Keratinocyte (primary cell): ENCODE data around the gene UNC13B. TPM values are rescaled to one million over a fixed set of nuclear protein-coding genes. Genes with fewer than 3 reads are reported as not detected.

ENCODE experiments used
- DNase-seq: peaks from one replicate; pipeline ENCODE4 v3.0.0-alpha.2; 2011; ENCODE audit warnings: low read depth, missing footprints, low spot score
- FAIRE-seq: peaks from 2 replicates; lab custom pipeline; 2011; peaks lifted over from hg19 to GRCh38; lab: Jason Lieb, UNC
- H2AFZ ChIP-seq: 2 replicates; pipeline ENCODE4 v1.6.0; 2012; ENCODE audit warnings: low read length, control low read depth, inconsistent platforms; ENCODE audit not compliant: control insufficient read depth
- H3K27ac ChIP-seq: 2 replicates; pipeline ENCODE4 v1.5.1; 2011; ENCODE audit warnings: low read length; ENCODE audit not compliant: control insufficient read depth, insufficient read depth
- H3K27me3 ChIP-seq: 3 replicates; pipeline ENCODE4 v1.6.0; 2011; ENCODE audit warnings: low read length; ENCODE audit not compliant: control insufficient read depth, insufficient read depth; ENCODE audit errors: extremely low read depth
- H3K36me3 ChIP-seq, 2 experiments: 2 replicates in 1 of 2; 3 replicates in 1 of 2; pipeline ENCODE4 v1.5.1; 2011; ENCODE audit warnings: low read length in 2 of 2, mild to moderate bottlenecking in 1 of 2; ENCODE audit not compliant: control insufficient read depth in 2 of 2, insufficient read depth in 2 of 2; ENCODE audit errors: extremely low read depth in 1 of 2
- H3K4me1 ChIP-seq: 3 replicates; pipeline ENCODE4 v1.5.1; 2011; ENCODE audit warnings: low read length; ENCODE audit not compliant: control insufficient read depth, insufficient read depth; ENCODE audit errors: extremely low read depth
- H3K4me2 ChIP-seq: 3 replicates; pipeline ENCODE4 v1.6.0; 2011; ENCODE audit warnings: low read depth, low read length; ENCODE audit not compliant: control insufficient read depth, insufficient read depth; ENCODE audit errors: extremely low read depth
- H3K4me3 ChIP-seq, 3 experiments: fragments of 200-600 bp in 1 of 3; sonication (generic) in 1 of 3; 2 replicates in 2 of 3; 3 replicates in 1 of 3; pipeline ENCODE4 v1.5.1; 2011 to 2016; ENCODE audit warnings: low read length in 3 of 3, mild to moderate bottlenecking in 3 of 3, control low read depth in 2 of 3, inconsistent platforms in 1 of 3, low read depth in 1 of 3, mixed read lengths in 1 of 3, mixed run types in 1 of 3, moderate library complexity in 1 of 3; ENCODE audit not compliant: control insufficient read depth in 2 of 3, insufficient read depth in 2 of 3; ENCODE audit errors: extremely low read depth in 1 of 3
- H3K79me2 ChIP-seq: 2 replicates; pipeline ENCODE4 v1.6.0; 2012; ENCODE audit warnings: low read length; ENCODE audit not compliant: control insufficient read depth, insufficient read depth
- H3K9ac ChIP-seq: 3 replicates; pipeline ENCODE4 v1.6.0; 2011; ENCODE audit warnings: low read length; ENCODE audit not compliant: control insufficient read depth, insufficient read depth; ENCODE audit errors: extremely low read depth
- H3K9me1 ChIP-seq: 3 replicates; pipeline ENCODE4 v1.6.0; 2011; ENCODE audit warnings: low read length; ENCODE audit not compliant: control insufficient read depth, insufficient read depth; ENCODE audit errors: extremely low read depth
- H3K9me3 ChIP-seq: 2 replicates; pipeline ENCODE4 v1.5.1; 2012; ENCODE audit warnings: low read depth, low read length; ENCODE audit not compliant: control insufficient read depth
- H4K20me1 ChIP-seq: 3 replicates; pipeline ENCODE4 v1.6.0; 2011; ENCODE audit warnings: low read length; ENCODE audit not compliant: control insufficient read depth, insufficient read depth; ENCODE audit errors: extremely low read depth
- CTCF ChIP-seq, 3 experiments: IDR thresholded peaks in 1 of 3; conservative IDR thresholded peaks in 1 of 3; optimal IDR thresholded peaks in 1 of 3; 2 replicates in 2 of 3; 3 replicates in 1 of 3; pipeline versions ENCODE3 to v1.5.1; 2011; ENCODE audit warnings: low read length in 3 of 3, mild to moderate bottlenecking in 3 of 3, moderate library complexity in 2 of 3, control low read depth in 1 of 3, inconsistent platforms in 1 of 3; ENCODE audit not compliant: insufficient read depth in 2 of 3; ENCODE audit errors: extremely low read depth in 1 of 3
- EZH2 ChIP-seq: IDR thresholded peaks from one replicate; pipeline ENCODE4 v1.6.1; 2012; ENCODE audit warnings: inconsistent platforms, mild to moderate bottlenecking, low read length, moderate library complexity
- dilution Hi-C: fragments of 300-500 bp; cut with MboI; formaldehyde crosslinking; loops from one replicate; pipeline ENCODE4 v1.7.0; 2020; ENCODE audit warnings: low sequenced_read_pairs; ENCODE audit not compliant: extremely low pct_ligation_motif_present
- polyA plus RNA-seq, 5 experiments: library from polyadenylated mRNA; depleted of rRNA in 3 of 5; stranded (reverse) in 3 of 5; stranded (forward) in 1 of 5; unstranded in 1 of 5; fragments of >200 nt; gene quantifications; 1 replicate in 1 of 5; 2 replicates in 3 of 5; 3 replicates in 1 of 5; pipeline versions ENCODE4 v1.2.1 to v1.2.3, GENCODE V29; 2011 to 2012; ENCODE audit warnings: missing spikeins in 2 of 5, low read depth in 1 of 5, low replicate concordance in 1 of 5

The UNC13B gene
- polyA plus RNA-seq, 1 donor (not counting 4 experiments of a cell fraction or from before 2014, with no cell fraction given) = 9.3 TPM

GRCh38 chr9:35203528-35203927 lies 41.7 kb downstream of the UNC13B start:
- Histone ChIP-seq H3K9ac (no peak overlapping the region), H3K27me3 (no peaks in the 10 kb centered on the region), H2AFZ (no peak overlapping the region), H3K9me1 (no peaks in the 10 kb centered on the region), H3K9me3 (peaks cover 7% of the 10 kb centered on the region), H3K4me2 (no peak overlapping the region), H4K20me1 (no peaks in the 10 kb centered on the region), H3K36me3 (no peaks in the 10 kb centered on the region), H3K4me1 (no peaks in the 10 kb centered on the region), H3K27ac (no peak overlapping the region), H3K4me3 (no peak overlapping the region), H3K79me2 (no peaks in the 10 kb centered on the region)
- no peak for TF ChIP-seq CTCF (optimal IDR thresholded peaks at IDR 0.05 in 1 of 3, IDR thresholded peaks at IDR 0.05 in 1 of 3, conservative IDR thresholded peaks at IDR 0.05 in 1 of 3; ENCODE audit: extremely low read depth in 1 of 3, insufficient read depth in 2 of 3, low read length in 3 of 3)
- TF ChIP-seq EZH2 = no peak
- dilution Hi-C loops = no loop called here
- no peak for DNase-seq
- FAIRE-seq = no peak

- H3K36me3 ChIP-seq = no peaks in the 10 kb centered on the region
- H4K20me1 ChIP-seq = no peaks in the 10 kb centered on the region
- H3K4me1 ChIP-seq = no peaks in the 10 kb centered on the region
- no peaks in the 10 kb centered on the region for H3K9me1 ChIP-seq
- no peaks in the 10 kb centered on the region for H3K79me2 ChIP-seq
- peaks cover 7% of the 10 kb centered on the region for H3K9me3 ChIP-seq
- H3K9ac ChIP-seq = no peak overlapping the region
- DNase-seq = no peak
- no peak overlapping the region for H2AFZ ChIP-seq
- no peaks in the 10 kb centered on the region for H3K27me3 ChIP-seq
- no peak overlapping the region for H3K4me3 ChIP-seq
- H3K27ac ChIP-seq = no peak overlapping the region
- FAIRE-seq = no peak
- no peak for TF ChIP-seq EZH2
- TF ChIP-seq CTCF (optimal IDR thresholded peaks at IDR 0.05 in 1 of 3, IDR thresholded peaks at IDR 0.05 in 1 of 3, conservative IDR thresholded peaks at IDR 0.05 in 1 of 3; ENCODE audit: extremely low read depth in 1 of 3, insufficient read depth in 2 of 3, low read length in 3 of 3) = no peak
- dilution Hi-C loops = no loop called here
- no peak overlapping the region for H3K4me2 ChIP-seq
Observed at GRCh38 chr9:35205340-35205739, 43.5 kb downstream of the UNC13B start.
